ENCODE data around the gene DEPDC5. TPM values are rescaled to one million over a fixed set of nuclear protein-coding genes. Genes with fewer than 3 reads are reported as not detected.

Gene DEPDC5
- total RNA-seq, 1 donor from 2014 or later: 37.1 TPM

- H3K36me3 ChIP-seq: no peaks in the 10 kb centered on the region
- H3K4me3 ChIP-seq: no peak overlapping the region
- no peak overlapping the region for H2AFZ ChIP-seq (replicated peaks)
- no peaks in the 10 kb centered on the region for H3K9me3 ChIP-seq (ENCODE audit: low read depth)
- no peak for DNase-seq (ENCODE audit: low spot score)
- no peaks in the 10 kb centered on the region for H3K9me3 Mint-ChIP-seq
- H3K27ac Mint-ChIP-seq: peak overlapping the region; percentile 61
- H3K27me3 Mint-ChIP-seq (ENCODE audit: insufficient read depth, low read depth): peaks cover 1% of the 10 kb centered on the region
- H3K4me1 ChIP-seq: peaks cover 10% of the 10 kb centered on the region
- TF ChIP-seq, protein P1, sequence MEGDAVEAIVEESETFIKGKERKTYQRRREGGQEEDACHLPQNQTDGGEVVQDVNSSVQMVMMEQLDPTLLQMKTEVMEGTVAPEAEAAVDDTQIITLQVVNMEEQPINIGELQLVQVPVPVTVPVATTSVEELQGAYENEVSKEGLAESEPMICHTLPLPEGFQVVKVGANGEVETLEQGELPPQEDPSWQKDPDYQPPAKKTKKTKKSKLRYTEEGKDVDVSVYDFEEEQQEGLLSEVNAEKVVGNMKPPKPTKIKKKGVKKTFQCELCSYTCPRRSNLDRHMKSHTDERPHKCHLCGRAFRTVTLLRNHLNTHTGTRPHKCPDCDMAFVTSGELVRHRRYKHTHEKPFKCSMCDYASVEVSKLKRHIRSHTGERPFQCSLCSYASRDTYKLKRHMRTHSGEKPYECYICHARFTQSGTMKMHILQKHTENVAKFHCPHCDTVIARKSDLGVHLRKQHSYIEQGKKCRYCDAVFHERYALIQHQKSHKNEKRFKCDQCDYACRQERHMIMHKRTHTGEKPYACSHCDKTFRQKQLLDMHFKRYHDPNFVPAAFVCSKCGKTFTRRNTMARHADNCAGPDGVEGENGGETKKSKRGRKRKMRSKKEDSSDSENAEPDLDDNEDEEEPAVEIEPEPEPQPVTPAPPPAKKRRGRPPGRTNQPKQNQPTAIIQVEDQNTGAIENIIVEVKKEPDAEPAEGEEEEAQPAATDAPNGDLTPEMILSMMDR (IDR thresholded peaks at IDR 0.05): no peak
- TF ChIP-seq EZH2phosphoT487 (IDR thresholded peaks at IDR 0.05): no peak
- peaks cover 15% of the 10 kb centered on the region for H3K4me1 Mint-ChIP-seq
- no peaks in the 10 kb centered on the region for H4K20me1 ChIP-seq (ENCODE audit: low read depth)
- H3K79me2 ChIP-seq (ENCODE audit: low read depth): no peaks in the 10 kb centered on the region
- H3K4me3 Mint-ChIP-seq: no peak overlapping the region
- H3K36me3 Mint-ChIP-seq: no peaks in the 10 kb centered on the region
- no peak overlapping the region for H3K27ac ChIP-seq
- no peaks in the 10 kb centered on the region for H3F3A ChIP-seq (ENCODE audit: low read depth)
- no peaks in the 10 kb centered on the region for H3K27me3 ChIP-seq
- H3K4me2 ChIP-seq: no peak overlapping the region
- H3K9ac ChIP-seq: no peak overlapping the region
Measured at GRCh38 chr22:31923747-31924146, 169.9 kb downstream of the DEPDC5 start.

DNA sequence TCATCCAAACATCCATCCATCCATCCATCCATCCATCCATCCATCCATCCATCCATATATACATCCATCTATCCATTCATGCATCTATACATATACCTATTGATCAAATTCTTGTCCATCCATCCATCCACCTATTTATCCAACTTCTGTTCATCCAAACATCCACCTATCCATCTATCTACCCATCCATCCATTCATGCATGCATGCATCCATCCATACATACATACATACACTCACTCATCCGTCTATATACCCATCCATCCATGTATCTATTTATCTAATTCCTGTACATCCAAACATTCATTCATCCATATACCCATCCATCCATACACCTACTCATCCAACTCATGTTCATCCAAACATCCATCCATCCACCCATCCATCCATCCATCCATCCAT lies 171.2 kb downstream of the DEPDC5 start:
- H3K4me3 Mint-ChIP-seq: no peak overlapping the region
- no peaks in the 10 kb centered on the region for H3F3A ChIP-seq (ENCODE audit: low read depth)
- H2AFZ ChIP-seq (replicated peaks): no peak overlapping the region
- no peak for TF ChIP-seq EZH2 (IDR thresholded peaks at IDR 0.05)
- TF ChIP-seq, protein P1 (IDR thresholded peaks at IDR 0.05): no peak
- TF ChIP-seq EZH2phosphoT487 (IDR thresholded peaks at IDR 0.05): no peak
- no peaks in the 10 kb centered on the region for H3K9me3 ChIP-seq (ENCODE audit: low read depth)
- peaks cover 3% of the 10 kb centered on the region for H3K27me3 Mint-ChIP-seq (ENCODE audit: insufficient read depth, low read depth)
- peaks cover 10% of the 10 kb centered on the region for H3K4me1 ChIP-seq
- H3K27me3 ChIP-seq: no peaks in the 10 kb centered on the region
- H3K36me3 Mint-ChIP-seq: no peaks in the 10 kb centered on the region
- H3K4me3 ChIP-seq: no peak overlapping the region
- no peaks in the 10 kb centered on the region for H3K79me2 ChIP-seq (ENCODE audit: low read depth)
- no peak overlapping the region for H3K27ac ChIP-seq
- DNase-seq (ENCODE audit: low spot score): no peak
- no peak overlapping the region for H3K9ac ChIP-seq
- peak overlapping the region; percentile 8 for H3K27ac Mint-ChIP-seq
- H3K36me3 ChIP-seq: no peaks in the 10 kb centered on the region
- H3K4me2 ChIP-seq: no peak overlapping the region
- no peaks in the 10 kb centered on the region for H4K20me1 ChIP-seq (ENCODE audit: low read depth)
- H3K4me1 Mint-ChIP-seq: peaks cover 14% of the 10 kb centered on the region
- H3K9me3 Mint-ChIP-seq: no peaks in the 10 kb centered on the region

GRCh38 chr22:31926024-31926423 lies 172.2 kb downstream of the DEPDC5 start:
- peaks cover 3% of the 10 kb centered on the region for H3K27me3 Mint-ChIP-seq (ENCODE audit: insufficient read depth, low read depth)
- Histone ChIP-seq H2AFZ (replicated peaks) (no peak overlapping the region), H3K27ac (no peak overlapping the region), H4K20me1 (ENCODE audit: low read depth) (no peaks in the 10 kb centered on the region), H3F3A (ENCODE audit: low read depth) (no peaks in the 10 kb centered on the region), H3K36me3 (no peaks in the 10 kb centered on the region), H3K9me3 (ENCODE audit: low read depth) (no peaks in the 10 kb centered on the region), H3K27me3 (no peaks in the 10 kb centered on the region), H3K4me2 (no peak overlapping the region), H3K4me3 (no peak overlapping the region), H3K4me1 (peaks cover 10% of the 10 kb centered on the region), H3K9ac (no peak overlapping the region), H3K79me2 (ENCODE audit: low read depth) (no peaks in the 10 kb centered on the region)
- no peak for DNase-seq (ENCODE audit: low spot score)
- TF ChIP-seq, protein P1 (IDR thresholded peaks at IDR 0.05): no peak
- TF ChIP-seq EZH2phosphoT487 (IDR thresholded peaks at IDR 0.05): no peak
- TF ChIP-seq EZH2 (IDR thresholded peaks at IDR 0.05): no peak
- no peaks in the 10 kb centered on the region for H3K36me3 Mint-ChIP-seq
- no peak overlapping the region for H3K4me3 Mint-ChIP-seq
- no peaks in the 10 kb centered on the region for H3K9me3 Mint-ChIP-seq
- peaks cover 12% of the 10 kb centered on the region for H3K4me1 Mint-ChIP-seq
- H3K27ac Mint-ChIP-seq: no peak overlapping the region

Measured in neural progenitor cell (in vitro differentiated cells).